ENCODE data around the gene SLIT3.

Gene SLIT3

GRCh38 chr5:168809218-168809617, 491.7 kb downstream of the SLIT3 start:
- DNase-seq, result no peak

DNA sequence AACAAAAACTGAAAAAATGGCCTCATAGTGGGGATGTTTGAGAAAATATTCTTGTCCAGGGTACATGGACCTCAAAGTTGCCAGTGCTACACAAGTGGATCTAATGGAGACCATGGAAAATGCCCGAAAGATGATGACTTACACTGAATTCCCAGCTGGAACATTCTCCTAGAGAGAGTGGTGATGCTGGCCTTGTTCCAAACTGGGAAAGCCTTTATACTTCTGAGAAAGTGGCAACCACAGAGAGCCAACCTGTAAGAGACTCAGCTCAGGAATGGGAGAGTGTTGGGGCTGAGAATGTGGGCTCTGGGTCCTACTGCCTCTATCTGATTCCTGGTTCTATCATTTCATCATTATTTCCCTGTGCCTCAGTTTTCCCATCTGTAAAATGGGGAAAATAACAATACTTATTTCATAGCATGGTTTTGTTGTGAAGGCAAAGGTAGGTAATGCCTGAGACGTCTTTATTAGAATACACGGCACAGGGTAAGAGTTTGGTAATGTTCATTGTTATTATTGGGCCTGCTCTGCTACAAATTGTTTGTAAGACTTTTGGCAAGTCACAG, 492.8 kb downstream of the SLIT3 start:
- DNase-seq, result no peak

DNA sequence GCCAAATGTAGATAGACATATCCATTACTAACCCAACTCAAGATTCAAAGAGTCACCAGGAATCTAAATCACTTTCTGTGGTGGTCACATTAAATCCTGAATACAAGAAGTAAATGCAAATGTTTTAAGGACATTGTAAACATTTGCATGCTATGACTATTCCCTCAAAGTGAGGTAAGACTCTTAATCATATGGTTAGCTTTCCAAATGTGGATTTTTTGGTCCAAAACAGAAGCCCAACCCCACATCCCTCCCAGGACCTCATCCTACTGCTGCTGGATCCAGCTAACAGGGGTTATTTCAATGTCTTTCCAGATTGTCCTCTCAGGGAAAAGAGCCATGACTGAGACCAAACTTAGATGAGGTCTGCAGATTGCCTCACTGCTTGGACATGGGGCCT, 493.7 kb downstream of the SLIT3 start:
- no peak for DNase-seq

GRCh38 chr5:168803541-168803940, 497.4 kb downstream of the SLIT3 start:
- DNase-seq, result no peak

- no peak for DNase-seq
These were observed 498.6 kb downstream of the SLIT3 start for GRCh38 chr5:168802337-168802736.

DNA sequence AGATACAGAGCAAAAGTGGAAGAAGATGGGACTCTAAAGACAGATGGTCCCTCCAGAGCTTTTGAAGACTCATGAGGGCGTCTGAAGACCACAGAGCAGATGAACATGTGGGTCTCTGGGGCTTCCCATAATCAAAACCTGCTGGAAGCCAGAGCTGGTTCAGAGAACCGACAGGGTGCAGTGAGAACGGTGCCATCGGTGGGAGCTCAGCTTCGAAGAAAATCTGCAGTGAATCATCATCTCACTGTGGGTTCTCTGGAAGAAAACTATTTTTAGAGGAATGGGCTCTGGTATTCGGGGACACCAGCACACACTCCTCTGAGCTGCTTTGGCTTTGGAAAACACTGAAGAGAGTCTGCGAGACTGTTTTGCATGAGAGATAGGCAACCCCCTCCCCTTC, 499.4 kb downstream of the SLIT3 start:
- DNase-seq, result no peak

DNA sequence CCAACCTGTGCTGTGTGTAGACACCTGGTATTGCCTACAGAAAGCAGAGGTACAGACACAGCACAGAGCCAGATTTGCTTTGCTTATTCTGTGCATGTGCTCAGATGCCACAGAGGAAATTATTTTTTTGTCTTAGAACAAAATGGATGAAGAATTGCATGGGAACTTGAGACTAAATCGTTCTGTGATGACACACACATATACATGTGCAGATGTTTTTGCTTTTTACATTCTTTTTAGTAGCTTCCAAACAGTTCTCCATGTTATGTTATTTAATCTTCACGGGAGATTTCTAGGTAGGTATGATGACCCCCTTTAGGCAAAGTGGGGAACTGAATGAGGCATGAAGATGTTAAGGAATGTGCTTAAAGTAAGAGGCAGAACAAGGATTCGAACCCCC, 500.2 kb downstream of the SLIT3 start:
- no peak for DNase-seq

DNA sequence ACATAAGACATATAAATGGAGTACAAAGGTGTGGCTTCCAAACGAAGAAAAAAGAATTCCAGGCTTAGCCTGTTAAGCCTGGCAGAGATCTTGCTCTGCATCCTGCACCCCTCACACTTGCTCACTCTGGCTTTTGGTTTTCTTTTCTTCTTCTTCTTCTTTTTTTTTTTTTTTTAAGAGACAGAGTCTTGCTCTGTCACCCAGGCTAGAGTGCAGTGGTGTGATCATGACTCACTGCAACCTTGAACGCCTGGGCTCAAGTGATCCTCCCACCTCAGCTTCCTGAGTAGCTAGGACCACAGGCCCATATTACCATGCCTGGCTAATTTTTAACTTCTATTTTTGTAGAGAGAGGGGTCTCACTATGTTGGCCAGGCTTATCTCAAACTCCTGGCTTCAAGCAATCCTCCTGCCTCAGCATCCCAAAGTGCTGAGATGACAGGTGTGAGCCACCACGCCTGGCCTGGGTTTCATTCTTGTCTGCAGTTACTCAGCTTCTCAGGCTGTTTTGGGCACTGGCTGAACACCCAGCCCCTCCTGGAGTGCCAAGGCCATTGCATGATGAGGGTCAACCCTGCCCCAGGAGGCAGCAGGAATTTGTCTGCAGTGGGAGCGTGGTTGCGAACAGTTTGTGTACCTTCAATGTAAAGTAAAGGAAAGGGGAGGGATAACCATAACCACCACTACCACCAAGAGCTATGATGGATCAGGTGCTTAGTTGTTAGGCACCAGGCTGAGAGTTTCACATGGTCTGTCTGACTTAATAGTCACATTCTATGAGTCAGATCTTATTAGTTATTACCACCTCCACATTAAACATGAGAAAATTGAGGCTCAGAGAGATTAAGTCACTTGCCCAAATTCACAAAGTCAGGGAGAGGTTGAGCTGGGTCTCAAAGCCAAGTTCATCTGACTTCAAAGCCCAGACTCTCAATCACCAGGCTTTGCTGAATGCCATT, 502.6 kb downstream of the SLIT3 start:
- DNase-seq, result no peak

DNA sequence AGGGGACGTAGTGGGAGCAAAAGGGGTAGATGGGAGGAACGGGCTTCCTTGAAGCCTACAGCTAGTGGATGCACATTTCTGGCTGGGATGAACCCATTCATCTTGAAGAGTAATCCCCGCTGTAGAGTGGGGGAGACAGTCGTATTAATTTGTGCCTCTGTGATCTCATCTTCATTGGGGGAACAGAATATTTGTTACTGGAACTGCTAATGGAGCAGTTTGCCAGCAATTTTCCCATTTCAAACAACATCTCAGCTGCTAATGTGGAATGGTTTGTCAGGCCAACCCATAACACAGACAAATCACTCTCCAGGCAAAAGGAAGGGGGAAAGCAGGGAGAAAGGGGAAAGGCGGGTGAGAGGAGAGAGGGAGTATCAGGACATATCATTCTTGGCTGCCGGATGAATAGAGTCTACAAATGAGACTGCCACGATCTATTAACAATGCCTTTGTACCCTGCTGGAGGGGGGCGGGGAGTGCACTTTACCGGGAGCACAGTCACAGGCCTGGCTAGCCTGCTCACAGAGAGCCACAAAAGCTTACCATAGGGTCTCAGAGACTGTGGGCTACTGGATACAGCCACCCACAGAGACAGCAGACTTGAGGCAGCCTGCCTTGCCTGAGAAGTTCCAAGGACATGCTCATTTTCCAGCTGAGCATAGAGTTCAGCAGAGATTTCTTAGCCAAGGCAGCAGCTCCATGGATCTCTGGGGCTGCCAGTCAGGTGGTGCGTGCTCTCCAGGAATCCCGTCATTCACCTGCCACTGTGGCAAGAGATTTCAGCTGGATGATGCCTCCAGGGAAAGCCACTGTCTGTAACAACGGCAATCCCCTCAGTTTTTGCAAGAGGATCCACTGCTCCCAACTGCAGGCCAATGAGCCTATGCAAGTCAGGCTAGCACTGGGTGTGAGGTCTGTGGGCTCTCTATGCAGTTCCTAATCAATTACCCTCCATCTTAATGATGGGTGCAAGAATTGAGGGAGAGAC, 504.1 kb downstream of the SLIT3 start:
- DNase-seq, result no peak

DNA sequence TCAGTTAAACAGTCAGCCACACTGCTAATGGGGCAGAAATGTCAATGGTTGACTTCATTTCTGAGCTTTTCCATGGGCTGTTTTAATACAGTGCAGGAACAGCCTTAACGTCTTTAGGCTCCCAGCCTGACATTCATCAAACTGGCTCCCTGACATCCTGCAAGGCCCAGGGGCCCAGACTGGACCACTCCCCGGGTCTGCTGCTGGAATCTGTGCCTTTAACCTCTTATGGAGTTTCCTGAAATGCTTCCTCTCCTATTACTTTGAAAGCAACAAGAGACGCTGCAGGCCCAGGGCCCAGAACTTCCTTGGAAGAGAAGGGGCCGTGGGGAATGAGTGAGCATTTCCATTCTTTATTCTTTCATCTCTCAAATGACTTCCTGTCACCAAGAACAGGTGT, 504.9 kb downstream of the SLIT3 start:
- DNase-seq, result no peak

DNA sequence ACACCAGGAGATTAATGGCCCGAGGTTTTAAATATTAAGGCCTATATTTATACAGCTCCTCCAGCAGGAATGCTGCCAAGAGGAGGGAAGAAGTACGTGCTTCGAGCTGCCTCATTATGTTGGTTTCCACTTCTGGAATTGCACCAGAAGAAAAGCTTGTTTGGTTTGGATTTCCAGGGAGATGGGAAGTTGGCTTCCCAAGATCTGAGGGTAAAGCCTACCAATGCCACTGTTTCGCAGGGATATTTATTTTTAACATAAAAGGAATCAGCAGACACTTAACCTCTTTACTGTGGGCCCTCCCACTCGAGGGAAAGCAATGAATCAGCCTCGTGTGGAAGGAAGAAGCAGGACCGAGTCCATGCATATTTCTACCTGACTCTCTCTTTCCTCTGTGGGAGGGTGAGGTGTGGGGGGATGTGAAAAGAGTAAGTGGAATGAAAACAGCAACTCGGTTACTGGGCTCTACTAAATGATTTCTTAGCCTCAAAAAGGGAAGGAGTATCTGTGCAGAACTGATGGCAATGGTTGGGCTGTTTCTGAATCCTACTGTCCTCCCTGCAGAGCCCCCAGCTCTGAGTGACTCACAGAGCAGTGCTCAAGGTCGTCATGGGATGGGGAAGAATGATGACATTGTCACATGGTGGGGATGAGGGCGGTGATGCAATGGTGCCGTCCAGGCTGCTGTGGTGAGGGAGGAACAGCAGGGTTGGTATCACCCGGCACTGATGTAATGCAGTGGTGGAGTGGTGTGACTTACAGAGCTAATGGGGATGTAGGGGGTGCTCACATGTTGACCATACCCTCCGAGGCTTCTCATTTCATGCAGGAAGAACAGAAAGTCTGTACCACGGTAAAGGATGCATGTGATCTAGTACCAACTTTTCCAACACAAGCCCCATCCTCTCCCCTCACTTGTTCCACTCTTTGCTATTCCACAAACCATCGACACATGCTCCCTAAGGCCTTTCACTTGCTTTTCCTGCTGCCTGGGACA, 506.8 kb downstream of the SLIT3 start:
- DNase-seq, result no peak

DNA sequence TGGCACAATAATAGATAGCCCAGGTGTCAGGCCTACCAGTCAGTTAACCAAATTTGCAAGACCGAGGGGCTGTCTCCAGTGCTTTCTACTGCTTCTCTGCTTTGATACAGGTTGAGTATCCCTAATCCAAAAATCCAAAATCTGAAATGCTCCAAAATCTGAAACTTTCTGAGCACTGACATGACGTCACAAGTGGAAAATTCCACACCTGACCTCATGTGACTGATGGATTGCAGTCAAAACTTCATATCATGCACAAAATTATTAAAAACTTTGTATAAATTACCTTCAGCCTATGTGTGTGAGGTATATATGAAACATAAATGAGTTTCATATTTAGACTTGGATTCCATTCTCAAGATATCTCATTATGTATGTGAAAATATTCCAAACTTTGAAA, 508.3 kb downstream of the SLIT3 start:
- no peak for DNase-seq

DNA sequence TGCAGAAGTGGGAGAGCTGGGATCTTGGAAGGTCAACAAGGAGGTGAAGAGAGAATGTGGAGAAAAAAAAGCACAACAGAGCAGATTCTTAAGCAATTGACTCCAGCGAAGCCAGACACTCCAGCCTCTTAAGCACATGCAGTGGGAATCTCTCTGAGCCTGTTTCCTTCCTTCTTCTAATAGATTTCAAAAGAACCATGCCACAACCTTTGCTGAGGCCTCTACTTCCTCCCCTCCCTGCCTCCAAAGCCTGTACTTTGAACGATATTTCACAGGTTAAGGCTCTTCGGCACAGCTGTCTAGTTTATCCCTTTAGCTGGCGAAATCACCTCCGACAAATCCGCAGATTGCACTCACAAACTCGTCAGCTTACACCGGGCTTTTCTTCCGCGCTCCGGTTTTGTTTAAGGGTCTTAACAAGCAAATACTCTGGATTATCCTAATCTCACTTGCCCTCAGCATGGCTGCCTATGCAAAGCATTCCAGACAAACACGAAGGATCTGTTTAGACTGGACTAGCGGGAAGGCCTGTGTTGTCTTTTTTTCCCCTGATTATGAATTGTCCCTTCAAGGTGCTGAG, 510.2 kb downstream of the SLIT3 start:
- DNase-seq, result no peak

DNA sequence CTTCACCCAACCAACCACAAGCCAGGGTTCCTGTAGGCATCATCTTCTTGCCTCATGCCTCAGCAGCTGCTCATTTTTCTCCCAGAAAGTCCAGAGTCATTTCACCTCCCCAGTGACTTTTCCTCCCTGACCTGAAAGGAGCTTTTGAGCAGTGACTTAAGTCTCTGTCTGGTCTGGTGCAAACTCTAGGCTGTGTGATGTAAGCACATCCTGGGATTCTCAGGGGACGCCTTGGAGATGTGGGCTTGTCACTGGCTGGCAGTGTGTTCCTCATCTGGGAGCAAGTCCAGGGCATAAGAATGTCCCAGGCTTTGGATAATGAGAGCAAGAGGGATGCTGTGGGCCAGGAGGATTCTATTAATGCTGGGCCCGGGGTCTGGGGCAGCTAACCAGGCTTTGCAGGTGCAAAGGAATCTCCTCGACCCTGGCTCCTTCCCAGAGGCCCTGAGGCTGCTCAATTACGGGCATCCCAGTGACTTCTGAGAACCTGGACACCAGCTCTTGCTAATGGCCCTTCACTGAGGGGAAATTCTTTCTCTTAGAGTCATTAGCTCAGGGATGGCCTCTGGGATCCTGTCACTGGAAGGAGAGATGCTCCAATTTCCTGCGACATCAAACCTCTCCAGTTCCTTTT, 510.8 kb downstream of the SLIT3 start:
- DNase-seq, result no peak

GRCh38 chr5:168788786-168789185, 512.2 kb downstream of the SLIT3 start:
- no peak for DNase-seq

DNA sequence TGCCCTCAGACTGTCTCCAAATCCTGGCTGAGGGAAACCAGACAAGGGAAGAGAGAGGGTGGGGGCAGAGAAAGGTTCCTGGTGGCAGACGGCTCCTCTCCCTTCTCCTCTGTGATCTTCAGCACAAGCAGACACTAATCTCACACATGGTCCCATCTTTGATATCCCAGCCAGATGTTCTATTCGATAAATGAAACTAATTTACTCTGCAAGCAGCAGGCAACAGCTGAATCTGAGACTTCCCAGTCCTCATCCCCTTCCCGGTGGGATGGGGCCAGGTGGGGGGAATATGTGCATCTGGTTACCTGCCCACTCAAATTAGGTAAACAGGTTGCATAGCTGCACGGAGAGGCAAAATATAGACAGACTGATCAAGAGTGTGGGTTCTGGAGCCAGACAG, 512.8 kb downstream of the SLIT3 start:
- no peak for DNase-seq

- no peak for DNase-seq
These were observed 514.8 kb downstream of the SLIT3 start for GRCh38 chr5:168786147-168786546.

DNA sequence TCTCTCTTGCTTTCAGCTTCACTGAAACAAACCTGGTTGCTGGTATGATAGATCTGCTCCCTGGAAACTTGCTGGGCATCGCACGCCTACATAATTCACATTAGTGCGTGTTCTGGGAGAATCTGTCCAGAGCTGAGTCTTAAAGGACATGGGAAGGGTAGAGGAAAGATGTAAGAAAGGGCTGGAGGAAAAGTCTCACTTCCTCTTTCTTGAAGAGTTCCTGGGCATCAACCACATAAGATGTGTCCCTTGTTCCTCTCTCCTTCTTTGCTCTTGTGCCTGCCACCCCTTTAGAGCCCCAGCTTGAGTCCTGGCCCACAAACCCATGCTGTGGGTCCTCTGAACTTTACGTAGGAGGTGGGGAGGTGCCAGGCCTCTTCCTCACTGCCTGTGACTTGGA, 516.5 kb downstream of the SLIT3 start:
- DNase-seq, result no peak

DNA sequence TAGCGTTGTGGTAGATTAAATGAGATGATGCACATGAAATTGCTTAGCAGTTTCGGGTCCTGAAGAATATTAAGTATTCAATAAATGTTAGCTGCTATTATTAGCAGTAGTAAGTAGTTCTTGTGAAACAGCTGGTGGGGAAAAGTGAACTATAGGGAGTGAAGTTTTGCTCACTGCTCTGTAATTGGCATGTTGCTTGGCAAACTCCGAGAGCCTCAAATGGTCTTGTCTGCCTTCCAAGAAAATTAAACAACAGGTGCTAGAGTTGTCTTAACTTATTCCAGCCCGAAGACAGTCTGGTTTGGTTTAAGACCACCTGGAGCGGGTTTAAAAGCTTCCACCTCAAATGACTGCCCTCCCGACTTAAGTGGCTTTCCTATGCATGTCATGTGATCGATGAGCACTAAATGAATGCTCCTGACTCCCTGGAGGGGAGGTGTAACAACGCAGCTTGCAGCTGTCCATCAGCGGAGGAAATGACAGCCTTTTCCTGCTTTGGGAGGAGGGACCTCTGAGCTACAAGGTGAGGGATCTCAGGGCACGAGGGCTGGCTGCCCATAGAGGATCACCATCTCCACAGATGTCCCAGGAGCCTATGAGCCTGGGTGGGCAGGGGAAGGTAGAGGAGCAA, 518.9 kb downstream of the SLIT3 start:
- no peak for DNase-seq

DNA sequence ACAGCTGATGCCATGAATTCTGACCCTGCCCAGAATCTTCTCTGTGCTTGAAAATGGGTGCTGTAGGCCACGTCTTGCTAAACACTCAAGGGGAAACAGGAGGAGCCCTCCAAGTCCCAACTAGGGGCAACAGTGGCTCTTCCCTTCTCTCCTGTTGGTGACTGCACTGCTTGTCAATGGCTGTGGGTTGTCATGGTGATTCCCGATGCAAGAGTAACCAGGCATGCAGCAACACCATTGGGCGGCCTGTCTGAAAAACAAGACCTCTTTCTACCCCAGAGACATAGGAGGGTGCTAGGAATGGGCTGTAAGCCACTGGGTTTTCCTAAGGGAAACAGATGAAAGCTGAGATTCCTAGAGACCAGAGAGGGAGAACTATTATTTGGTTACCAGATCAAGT, 520.1 kb downstream of the SLIT3 start:
- no peak for DNase-seq

- DNase-seq, result no peak
These were observed 521.6 kb downstream of the SLIT3 start for GRCh38 chr5:168779333-168779732.
